Subcutaneous abdominal adipose tissue (tissue), 5 donors: ENCODE measurements around the gene CRAMP1.

Experiments
- H3K27ac ChIP-seq: one replicate; pipeline ENCODE4 v1.7.0; 2013; ENCODE audit warnings: low read depth, mild to moderate bottlenecking, inconsistent platforms, low read length, moderate library complexity
- H3K27me3 ChIP-seq, 5 donors: one replicate each; pipeline ENCODE4 v1.7.0; 2013; ENCODE audit warnings: low read length in 5 of 5, inconsistent platforms in 1 of 5; ENCODE audit not compliant: control insufficient read depth in 5 of 5, insufficient read depth in 4 of 5
- H3K36me3 ChIP-seq, 5 donors: one replicate each; pipeline ENCODE4 v1.7.0; 2013; ENCODE audit warnings: low read length in 5 of 5; ENCODE audit not compliant: control insufficient read depth in 5 of 5, insufficient read depth in 5 of 5
- H3K4me1 ChIP-seq, 5 donors: one replicate each; pipeline ENCODE4 v1.7.0; 2013; ENCODE audit warnings: low read length in 5 of 5, mild to moderate bottlenecking in 3 of 5, moderate library complexity in 1 of 5; ENCODE audit not compliant: control insufficient read depth in 5 of 5, insufficient read depth in 5 of 5
- H3K4me3 ChIP-seq, 5 donors: one replicate each; pipeline ENCODE4 v1.7.0; 2013; ENCODE audit warnings: low read length in 5 of 5, low read depth in 1 of 5
- H3K9ac ChIP-seq, 5 donors: one replicate each; pipeline ENCODE4 v1.7.0; 2013; ENCODE audit warnings: low read length in 5 of 5, mild to moderate bottlenecking in 4 of 5, moderate library complexity in 3 of 5
- H3K9me3 ChIP-seq, 5 donors: one replicate each; pipeline ENCODE4 v1.7.0; 2013; ENCODE audit warnings: low read length in 5 of 5; ENCODE audit not compliant: control insufficient read depth in 5 of 5
- donor health status: healthy.
- donor health status: healthy.
- donor health status: healthy.
- donor health status: healthy.
- donor health status: healthy.

Gene CRAMP1

DNA sequence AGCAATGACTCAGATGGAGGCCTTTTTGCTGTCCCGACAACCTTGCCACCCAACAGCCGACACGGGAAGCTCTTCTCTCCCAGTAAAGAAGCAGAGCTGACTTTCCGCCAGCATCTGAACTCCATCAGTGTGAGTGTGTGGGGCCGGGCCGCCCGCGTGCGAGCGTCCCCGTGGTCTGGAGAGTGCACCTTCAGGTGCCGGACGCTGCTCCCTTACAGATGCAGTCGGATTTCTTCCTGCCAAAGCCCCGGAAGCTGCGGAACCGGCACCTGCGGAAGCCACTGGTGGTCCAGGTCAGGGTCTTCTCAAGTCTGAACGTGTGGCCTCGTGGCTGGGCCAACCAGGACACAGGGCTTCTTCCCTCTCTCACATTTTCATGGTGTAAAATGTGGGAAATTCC, 50.4 kb downstream of the CRAMP1 start:
- Histone ChIP-seq H3K9me3 (no peaks in the 10 kb centered on the region), H3K4me1 (no peaks in the 10 kb centered on the region), H3K36me3 (peaks cover 7 to 96% (median 87%) of the 10 kb centered on the region in 5 donors), H3K27ac (no peak overlapping the region), H3K9ac (no peak overlapping the region), H3K4me3 (no peak overlapping the region), H3K27me3 (no peaks in the 10 kb centered on the region)

DNA sequence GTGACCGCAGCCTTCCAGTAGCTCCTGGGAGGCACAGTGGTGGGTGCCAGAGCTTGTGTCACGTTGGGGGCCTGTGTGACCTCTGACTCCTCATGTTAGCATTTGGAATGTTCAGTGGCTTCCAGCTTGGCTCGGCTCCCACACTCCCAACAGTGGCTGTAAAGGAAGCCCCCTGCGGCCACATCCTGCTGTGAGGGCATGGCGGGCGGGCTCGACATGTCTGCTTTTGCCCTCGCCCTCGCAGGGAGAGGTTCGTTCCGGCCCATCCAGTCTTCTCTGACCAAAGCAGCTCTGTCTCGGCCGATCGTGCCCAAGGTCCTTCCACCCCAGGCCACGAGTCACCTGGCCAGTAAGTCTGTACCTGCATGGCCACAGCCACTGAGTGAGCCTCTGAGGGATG, 53.7 kb downstream of the CRAMP1 start:
- H3K9me3 ChIP-seq = no peaks in the 10 kb centered on the region
- no peak overlapping the region for H3K27ac ChIP-seq
- H3K4me3 ChIP-seq = no peak overlapping the region
- no peaks in the 10 kb centered on the region for H3K27me3 ChIP-seq
- H3K36me3 ChIP-seq = peaks cover 5 to 95% (median 90%) of the 10 kb centered on the region in 5 donors
- no peak overlapping the region for H3K9ac ChIP-seq
- H3K4me1 ChIP-seq = no peaks in the 10 kb centered on the region

DNA sequence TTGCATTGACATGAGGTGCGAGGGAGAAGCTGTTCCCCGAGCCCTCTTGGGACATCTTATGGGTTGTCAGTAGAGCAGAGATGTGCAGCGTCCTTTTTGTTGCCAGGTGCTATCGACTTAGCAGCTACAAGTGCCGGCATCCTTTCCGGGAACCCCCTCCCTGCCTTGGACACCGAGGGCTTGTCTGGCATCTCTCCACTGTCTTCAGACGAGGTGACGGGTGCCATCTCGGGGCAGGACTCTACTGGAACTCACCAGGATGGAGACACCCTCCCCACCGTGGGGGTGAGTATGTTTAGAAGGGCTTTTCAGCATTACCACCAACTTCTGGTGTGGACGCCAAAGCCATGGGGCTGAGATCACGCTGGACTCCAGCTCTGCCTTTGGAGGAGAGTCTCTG, 54.2 kb downstream of the CRAMP1 start:
- Histone ChIP-seq H3K27me3 (no peaks in the 10 kb centered on the region), H3K36me3 (peaks cover 5 to 96% (median 95%) of the 10 kb centered on the region in 5 donors), H3K9ac (no peak overlapping the region), H3K27ac (no peak overlapping the region), H3K9me3 (no peaks in the 10 kb centered on the region), H3K4me3 (no peak overlapping the region), H3K4me1 (no peaks in the 10 kb centered on the region)

DNA sequence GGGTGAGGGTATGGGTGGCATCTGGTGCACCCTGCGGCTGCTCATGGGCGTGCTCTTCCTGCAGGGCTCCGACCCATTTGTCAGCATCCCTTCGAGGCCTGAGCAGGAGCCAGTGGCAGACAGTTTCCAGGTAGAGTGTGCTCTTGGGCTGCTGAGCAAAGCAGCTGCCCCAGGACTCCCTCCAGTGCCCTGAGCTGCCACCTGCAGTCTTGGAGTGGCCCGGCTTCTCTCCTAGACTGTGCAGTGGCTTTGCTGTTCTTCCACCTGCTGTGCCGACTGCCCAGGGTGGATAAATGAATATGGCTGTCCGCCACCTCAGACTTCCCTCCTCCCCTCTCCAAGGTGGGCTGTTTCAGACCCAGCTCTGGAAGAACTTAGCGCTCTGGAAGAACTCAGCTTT, 55.1 kb downstream of the CRAMP1 start:
- Histone ChIP-seq H3K27ac (no peak overlapping the region), H3K9me3 (no peaks in the 10 kb centered on the region), H3K27me3 (no peaks in the 10 kb centered on the region), H3K4me1 (no peaks in the 10 kb centered on the region), H3K36me3 (peaks cover 8 to 98% (median 97%) of the 10 kb centered on the region in 5 donors), H3K4me3 (no peak overlapping the region), H3K9ac (no peak overlapping the region)

DNA sequence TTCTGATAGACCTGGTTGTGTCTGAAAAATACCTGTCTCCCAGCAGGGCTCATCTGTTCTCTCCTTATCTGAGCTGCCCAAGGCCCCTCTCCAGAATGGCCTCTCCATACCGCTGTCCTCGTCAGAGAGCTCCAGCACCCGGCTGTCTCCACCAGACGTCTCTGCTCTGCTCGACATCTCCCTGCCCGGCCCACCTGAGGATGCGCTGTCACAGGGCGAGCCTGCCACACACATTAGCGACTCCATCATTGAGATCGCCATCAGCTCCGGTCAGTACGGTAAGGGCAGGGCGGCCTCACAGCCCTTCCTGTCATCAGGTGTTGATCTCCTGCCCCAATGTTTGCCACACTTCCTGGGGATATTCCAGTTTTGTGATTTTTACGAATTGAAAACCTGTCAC, 55.8 kb downstream of the CRAMP1 start:
- no peak overlapping the region for H3K9ac ChIP-seq
- H3K36me3 ChIP-seq = peaks cover 8 to 98% (median 97%) of the 10 kb centered on the region in 5 donors
- H3K4me3 ChIP-seq = no peak overlapping the region
- peaks cover 0 to 2% (median 0%) of the 10 kb centered on the region in 5 donors for H3K4me1 ChIP-seq
- peaks cover 0 to 2% (median 0%) of the 10 kb centered on the region in 5 donors for H3K27me3 ChIP-seq
- no peak overlapping the region for H3K27ac ChIP-seq
- no peaks in the 10 kb centered on the region for H3K9me3 ChIP-seq

DNA sequence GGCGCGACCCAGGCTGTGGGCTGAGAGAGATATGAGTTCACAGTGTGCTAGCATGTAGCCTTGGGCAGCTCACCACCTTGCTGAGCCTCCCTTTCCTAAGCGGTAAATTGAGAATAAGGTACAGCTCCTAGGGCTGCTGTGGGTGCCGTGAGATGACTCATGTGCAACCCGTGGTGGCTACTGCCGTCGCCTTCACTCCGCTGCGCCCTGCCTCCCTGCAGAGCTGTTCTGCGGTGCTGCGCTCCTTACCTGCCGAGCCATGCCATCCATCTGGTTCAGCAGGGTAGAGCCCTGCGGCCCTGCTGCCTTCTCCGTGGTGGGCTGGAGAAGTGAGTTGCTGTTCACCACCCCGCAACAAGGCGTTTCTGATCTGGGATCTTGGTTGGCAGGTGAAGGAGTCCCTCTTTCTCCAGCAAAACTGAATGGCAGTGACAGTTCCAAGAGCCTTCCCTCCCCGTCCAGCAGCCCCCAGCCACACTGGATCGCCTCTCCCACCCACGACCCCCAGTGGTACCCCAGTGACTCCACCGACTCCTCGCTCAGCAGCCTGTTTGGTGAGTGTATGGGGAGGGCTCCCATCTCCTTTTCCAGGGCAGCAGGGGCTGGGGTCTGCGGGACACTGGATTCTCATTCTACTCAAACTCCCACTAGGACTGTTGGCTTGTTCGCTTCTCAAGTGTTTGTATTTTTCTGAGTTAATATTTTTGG, 56.6 kb downstream of the CRAMP1 start:
- Histone ChIP-seq H3K4me1 (peaks cover 0 to 6% (median 0%) of the 10 kb centered on the region in 5 donors), H3K9me3 (no peaks in the 10 kb centered on the region), H3K27ac (no peak overlapping the region), H3K9ac (no peak overlapping the region), H3K27me3 (peaks cover 0 to 3% (median 0%) of the 10 kb centered on the region in 5 donors), H3K4me3 (no peak overlapping the region), H3K36me3 (peaks cover 5 to 98% (median 97%) of the 10 kb centered on the region in 5 donors)

DNA sequence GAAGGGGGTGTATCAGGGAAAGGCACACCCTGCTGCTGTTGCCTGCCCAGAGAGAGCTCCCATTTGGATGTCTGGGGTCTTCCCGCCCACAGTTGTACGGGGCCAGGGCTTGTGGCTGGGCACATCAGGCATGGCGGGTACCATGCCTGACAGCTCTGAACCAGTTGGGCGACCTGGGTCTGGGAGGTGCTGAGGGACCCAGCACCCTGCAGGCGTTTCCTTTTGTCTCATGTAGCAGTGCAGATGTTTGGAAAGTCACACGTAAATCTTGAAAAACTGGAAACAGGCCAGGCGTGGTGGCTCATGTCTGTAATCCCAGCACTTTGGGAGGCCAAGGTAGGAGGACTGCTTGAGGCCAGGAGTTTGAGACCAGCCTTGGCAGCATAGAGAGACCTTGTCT, 57.5 kb downstream of the CRAMP1 start:
- peaks cover 0 to 6% (median 0%) of the 10 kb centered on the region in 5 donors for H3K4me1 ChIP-seq
- no peaks in the 10 kb centered on the region for H3K9me3 ChIP-seq
- no peak overlapping the region for H3K9ac ChIP-seq
- peaks cover 3 to 99% (median 98%) of the 10 kb centered on the region in 5 donors for H3K36me3 ChIP-seq
- H3K4me3 ChIP-seq = no peak overlapping the region
- peaks cover 0 to 3% (median 0%) of the 10 kb centered on the region in 5 donors for H3K27me3 ChIP-seq
- H3K27ac ChIP-seq = no peak overlapping the region

DNA sequence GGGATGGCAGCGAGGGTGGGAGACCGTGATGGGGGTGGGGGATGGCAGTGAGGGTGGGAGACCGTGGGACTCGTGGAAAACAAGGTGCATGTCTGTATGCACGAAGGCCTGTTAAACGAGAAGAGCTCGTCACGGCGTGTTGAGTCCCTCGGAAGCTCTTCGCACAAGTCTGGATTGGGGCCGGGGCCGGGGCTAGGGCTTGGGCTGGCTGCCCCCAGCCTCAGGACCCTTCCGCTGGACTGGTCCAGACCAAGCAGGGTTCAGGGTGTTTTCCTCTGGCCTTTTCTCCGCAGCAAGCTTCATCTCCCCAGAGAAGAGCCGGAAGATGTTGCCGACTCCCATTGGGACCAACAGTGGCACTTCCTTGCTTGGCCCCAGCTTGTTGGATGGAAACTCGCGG, 58.2 kb downstream of the CRAMP1 start:
- H3K36me3 ChIP-seq = peaks cover 3 to 99% (median 98%) of the 10 kb centered on the region in 5 donors
- no peak overlapping the region for H3K4me3 ChIP-seq
- H3K9me3 ChIP-seq = no peaks in the 10 kb centered on the region
- H3K27ac ChIP-seq = no peak overlapping the region
- peaks cover 0 to 6% (median 0%) of the 10 kb centered on the region in 5 donors for H3K4me1 ChIP-seq
- H3K9ac ChIP-seq = no peak overlapping the region
- H3K27me3 ChIP-seq = peaks cover 0 to 3% (median 0%) of the 10 kb centered on the region in 5 donors

DNA sequence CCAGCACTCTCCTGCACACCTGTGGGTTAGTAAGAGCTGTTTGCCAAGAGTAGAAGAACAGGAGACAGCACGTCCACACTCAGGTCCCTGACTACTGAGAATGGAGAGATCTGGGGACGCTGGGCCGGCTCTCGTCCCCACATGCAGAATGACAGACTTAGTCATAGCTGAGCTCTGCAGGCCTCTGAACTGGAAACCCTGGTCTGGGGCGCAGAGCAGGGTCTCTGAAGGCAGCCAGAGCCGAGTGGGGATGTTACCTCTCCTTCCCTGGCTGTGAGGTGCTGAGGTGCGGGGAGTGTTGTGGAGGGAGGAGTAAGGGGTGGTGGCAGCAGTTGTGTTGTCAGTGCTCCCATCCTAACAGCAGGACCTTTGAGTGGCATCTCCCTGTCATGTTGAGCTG, 58.7 kb downstream of the CRAMP1 start:
- Histone ChIP-seq H3K4me1 (peaks cover 0 to 6% (median 0%) of the 10 kb centered on the region in 5 donors), H3K9ac (no peak overlapping the region), H3K27ac (no peak overlapping the region), H3K4me3 (no peak overlapping the region), H3K9me3 (no peaks in the 10 kb centered on the region), H3K27me3 (peaks cover 0 to 3% (median 0%) of the 10 kb centered on the region in 5 donors), H3K36me3 (peaks cover 3 to 99% (median 98%) of the 10 kb centered on the region in 5 donors)

DNA sequence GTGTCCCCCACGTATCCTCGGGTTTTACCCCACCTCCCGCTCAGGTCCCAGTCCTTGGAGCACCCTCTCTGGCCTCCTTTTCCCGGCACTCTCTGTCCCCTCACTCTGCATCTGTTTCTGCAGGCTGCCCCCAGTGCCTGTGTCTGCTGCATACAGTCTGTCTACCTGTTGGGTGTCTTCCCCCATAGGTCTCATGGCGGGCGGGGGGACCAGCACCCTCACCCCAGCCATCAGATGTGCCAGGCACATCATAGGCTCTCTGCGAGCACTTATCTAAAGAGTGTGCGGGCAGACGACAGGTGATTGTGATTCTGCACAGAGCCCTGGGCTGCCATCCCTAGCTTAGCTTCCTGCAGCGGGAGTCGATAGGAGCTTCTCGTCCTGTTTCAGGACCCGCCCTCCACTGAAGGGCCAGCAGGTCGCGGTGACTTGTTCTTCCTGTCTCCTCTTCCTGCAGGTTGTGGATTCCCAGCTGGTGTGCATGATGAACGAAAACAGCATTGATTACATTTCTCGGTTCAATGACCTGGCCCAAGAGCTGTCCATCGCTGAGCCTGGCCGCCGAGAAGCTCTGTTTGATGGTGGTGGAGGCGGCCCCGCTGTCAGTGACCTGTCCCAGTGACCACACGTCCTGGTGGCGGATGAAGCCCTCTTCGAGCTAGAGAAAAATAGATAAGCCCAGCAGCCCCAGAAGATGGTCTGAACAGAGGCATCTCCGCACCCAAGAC, 61.4 kb downstream of the CRAMP1 start:
- Histone ChIP-seq H3K36me3 (peaks cover 3 to 76% (median 72%) of the 10 kb centered on the region in 5 donors), H3K4me1 (peaks cover 1 to 6% (median 5%) of the 10 kb centered on the region in 5 donors), H3K9ac (no peak overlapping the region), H3K4me3 (no peak overlapping the region), H3K27me3 (peaks cover 0 to 3% (median 0%) of the 10 kb centered on the region in 5 donors), H3K9me3 (no peaks in the 10 kb centered on the region), H3K27ac (no peak overlapping the region)
